Epithelial cell of prostate (primary cell): ENCODE data around the gene ME3.
A peak's percentile ranks its signal among the peaks of the same experiment; 100 is the strongest.
"Not testable (repeated sequence)": the region's sequence is repeated elsewhere in the genome, so short reads cannot be mapped to it uniquely, and the experiment has no call there.

Experiments used
- DNase-seq: peaks from one replicate; pipeline ENCODE4 v3.0.0-alpha.2; 2011; ENCODE audit warnings: low read depth, low spot score
- H3K27ac ChIP-seq: fragments of 450-650 bp; 2 replicates; pipeline ENCODE4 v1.5.1; 2017; ENCODE audit warnings: mild to moderate bottlenecking

Gene ME3

DNA sequence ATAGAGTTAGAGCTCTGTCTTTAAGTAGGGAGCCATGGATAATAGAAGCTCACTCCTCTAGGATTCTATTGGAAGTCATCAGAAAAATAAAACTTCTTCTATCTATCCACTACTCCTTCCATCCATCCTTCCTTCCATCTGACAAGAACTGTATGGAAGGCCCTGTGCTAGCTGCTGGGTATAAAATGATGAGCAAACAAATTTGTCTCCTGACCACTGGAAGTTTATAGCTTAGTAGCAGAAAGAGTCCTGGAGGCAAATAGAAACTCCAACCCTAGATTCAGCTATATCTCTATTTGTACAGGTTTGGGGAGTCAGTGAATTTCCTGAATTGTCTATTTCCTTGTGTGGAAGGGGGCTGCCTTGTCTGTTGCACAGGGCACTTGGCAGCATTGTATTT is 136.6 kb downstream of the ME3 start:
- H3K27ac ChIP-seq: no peak overlapping the region
- DNase-seq: no peak

DNA sequence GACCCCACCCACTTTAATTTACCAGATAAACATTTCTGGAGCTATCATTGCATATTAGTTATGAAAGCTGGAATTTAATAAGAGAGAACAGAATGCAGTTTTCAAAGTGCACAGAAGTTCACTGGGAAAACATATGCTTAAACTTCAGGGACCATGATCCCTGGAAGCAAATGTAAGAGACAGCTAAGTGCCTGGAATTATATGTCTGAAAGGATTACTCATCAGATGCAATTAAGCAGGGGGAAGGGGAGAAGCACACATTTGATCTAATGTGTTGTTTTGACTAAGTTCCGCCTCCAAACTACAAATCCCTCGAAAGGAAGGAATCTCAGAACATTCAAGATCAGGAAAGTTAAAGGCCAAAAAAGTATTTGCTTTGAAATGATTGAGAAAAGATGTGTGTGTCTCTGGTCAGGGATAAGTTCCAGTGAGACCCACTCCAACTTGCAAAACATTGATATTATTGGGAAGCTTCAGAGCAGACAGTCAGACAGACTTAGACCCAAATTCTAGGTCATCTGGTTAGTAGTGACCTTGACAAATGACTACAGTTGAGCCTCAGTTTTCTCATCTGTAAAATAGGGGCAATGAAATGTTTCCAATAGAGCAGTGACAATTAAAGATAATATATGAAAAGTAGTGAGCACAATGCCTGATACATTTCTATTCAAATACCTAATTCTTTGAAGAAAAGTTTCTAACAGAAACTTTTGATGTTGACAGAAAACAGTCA is 147.6 kb downstream of the ME3 start:
- peak overlapping the region; percentile 67 for H3K27ac ChIP-seq
- DNase-seq: no peak

DNA sequence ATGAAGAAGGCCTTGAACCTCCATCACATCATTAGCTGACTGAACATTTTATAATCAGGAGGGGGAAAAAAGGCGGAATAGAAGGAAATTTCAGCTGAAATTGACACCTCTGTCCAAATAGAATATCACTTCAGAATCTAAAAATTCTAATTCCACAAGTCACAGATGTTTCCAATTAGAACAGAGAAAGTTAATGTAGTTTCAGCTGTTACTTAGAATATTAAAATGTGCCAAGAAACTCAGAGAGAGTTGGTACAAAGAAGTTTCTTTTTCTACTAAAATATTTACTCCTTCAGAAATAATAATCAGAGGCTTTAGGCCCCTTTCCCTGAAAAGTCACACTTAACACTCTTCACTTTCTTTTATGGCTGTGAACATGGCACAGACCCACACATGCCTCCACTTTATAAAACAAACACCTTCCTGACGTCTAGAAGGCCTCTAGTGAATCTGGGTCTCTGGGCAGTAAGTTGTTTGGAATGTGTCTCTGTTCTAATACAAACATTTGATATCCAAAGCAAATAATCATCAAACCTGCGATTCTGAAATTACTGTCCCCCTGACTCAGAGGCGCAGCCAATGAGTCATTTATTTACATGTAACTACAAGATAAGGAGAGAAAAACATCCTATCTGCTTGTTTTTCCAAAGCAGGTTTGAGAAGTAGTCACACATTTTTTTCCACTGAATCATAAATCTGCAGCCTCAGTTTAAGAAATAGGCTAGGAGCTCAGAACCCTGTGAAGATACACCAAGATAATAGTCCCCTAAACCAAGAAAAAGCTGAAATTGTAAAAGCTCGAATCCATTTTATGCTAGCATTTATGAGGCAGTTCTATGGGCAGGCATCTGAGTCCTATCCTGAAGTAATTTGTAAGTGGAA is 148.4 kb downstream of the ME3 start:
- peak overlapping the region; percentile 67 for H3K27ac ChIP-seq

GRCh38 chr11:86522512-86522911 is 149.9 kb downstream of the ME3 start:
- DNase-seq, H3K27ac ChIP-seq: not testable (repeated sequence)

More for the DNA sequence above, 148.4 kb downstream of the ME3 start:
- peak; percentile 78 for DNase-seq

DNA sequence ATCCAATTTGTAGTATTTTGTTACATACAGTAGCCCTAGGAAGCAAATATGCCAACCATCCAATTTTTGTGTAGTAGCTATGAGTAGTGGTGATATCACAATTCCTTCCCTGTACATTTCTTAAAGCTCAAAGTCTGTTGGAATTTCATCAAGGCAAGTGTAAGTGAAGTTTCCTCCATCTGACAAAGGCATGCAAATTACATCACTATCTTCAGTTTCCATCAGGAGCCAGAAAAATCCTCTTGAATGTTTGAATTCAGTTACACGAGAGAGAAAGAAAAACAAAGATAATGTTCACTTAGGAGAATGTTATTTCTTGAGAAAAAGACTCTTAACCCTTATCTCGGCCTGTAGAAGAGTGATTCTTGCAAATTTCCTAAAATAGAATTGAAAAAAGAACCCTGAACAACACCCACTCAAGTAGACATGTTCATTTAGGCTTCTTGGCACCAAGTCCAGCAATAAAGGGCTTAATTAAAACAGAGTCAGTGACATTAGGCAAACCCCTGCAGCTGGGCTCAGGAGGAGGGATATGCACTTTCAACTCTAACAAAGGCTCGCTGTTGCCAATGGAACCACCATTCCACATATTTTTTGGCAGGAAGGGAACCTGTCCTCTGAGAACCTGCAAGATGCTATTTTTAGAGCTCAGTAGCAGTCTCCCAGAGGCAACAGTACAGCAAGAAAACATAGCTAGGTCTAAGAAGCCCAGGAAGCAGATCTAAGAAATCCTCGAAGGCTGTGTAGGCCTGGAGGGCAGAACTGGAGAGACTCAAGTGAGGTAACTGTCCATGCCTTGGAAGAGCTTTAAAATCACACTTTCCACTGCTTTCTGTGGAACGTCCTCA is 153.1 kb downstream of the ME3 start:
- no peak overlapping the region for H3K27ac ChIP-seq
- DNase-seq: no peak

GRCh38 chr11:86518211-86518610 is 154.2 kb downstream of the ME3 start:
- DNase-seq: no peak
- no peak overlapping the region for H3K27ac ChIP-seq

- no peak for DNase-seq
- no peak overlapping the region for H3K27ac ChIP-seq
Measured at GRCh38 chr11:86517557-86517956, 154.9 kb downstream of the ME3 start.

DNA sequence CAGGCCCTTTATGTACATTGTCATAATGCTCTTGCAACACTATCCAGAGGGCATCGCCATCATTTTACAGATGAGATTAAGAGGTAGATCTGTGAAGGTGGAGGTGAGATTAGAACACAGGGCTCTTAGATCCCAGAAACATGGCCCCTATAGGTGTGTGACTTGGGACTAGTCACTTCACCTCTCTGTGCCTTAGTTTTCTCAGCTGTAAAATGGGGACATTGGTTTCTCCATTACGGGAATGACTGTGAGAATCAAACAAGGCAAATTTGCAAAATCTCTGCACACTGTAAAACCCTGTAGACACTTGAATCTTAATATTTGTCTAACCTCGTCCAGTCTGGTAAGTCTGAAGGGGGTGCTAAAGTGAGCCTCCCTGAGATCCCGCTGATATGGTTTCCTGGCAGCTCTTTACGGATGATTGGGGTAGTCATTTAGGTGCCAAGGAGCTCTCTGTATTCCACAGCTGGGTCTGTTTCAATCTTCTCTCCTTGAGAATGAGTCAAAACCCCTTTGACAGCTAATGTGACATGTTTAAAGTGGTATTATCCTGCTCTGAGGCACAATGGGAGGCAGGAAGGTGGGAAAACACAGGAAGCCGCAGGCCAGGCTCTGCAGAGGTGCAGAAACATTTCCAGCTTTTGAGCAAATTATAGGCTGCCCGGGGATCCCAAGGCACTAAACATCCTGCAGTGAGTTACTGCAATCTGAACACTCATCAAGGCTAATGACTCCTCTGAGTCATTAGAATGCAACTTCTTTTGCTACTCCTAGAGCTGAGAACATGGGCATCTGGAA is 156.9 kb downstream of the ME3 start:
- DNase-seq: no peak
- peak overlapping the region; percentile 54 for H3K27ac ChIP-seq

DNA sequence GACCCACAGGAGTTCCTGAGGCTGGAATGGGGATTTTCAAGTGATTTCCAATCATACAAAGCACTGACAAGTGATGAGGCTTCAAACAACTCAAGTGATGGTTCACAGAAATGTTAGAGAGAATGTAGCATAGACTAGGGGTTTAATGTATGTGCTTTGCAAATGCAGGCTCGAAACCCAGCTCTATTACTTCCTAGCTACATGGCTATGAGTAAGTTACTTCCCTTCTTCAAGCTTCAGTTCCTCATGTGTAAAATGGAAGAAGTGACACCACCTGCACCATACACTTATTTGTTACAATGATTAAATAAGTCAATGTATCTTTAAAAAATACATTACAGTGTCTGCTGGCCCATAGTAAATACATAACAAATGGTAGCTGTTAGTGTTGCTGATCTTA is 158.0 kb downstream of the ME3 start:
- DNase-seq: no peak
- no peak overlapping the region for H3K27ac ChIP-seq

DNA sequence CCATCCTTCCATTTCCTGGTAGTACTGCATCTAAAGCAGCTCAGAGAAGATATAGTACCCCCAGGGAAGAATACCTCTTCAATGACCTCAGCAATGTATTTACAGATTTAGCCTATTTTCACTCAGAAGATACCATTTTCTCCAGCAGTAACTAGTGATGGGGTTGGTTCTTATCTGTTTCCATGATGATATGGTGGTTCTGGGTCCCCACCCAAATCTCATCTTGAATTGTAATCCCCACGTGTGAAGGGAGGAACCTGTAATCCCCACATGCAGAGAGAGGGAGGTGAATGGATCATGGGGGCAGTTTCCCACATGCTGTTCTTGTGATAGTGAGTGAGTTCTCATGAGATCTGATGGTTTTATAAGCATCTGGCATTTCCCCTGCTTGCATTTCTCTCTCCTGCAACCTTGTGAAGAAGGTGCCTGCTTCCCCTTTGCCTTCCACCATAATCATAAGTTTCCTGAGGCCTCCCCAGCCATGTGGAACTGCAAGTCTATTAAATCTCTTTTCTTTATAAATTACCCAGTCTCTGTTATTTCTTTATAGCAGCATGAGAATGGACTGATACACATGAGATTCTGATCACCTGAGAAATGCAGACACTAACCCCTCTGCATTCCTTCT is 158.6 kb downstream of the ME3 start:
- no peak overlapping the region for H3K27ac ChIP-seq
- no peak for DNase-seq

GRCh38 chr11:86513138-86513537 is 159.3 kb downstream of the ME3 start:
- no peak for DNase-seq
- H3K27ac ChIP-seq: no peak overlapping the region

DNA sequence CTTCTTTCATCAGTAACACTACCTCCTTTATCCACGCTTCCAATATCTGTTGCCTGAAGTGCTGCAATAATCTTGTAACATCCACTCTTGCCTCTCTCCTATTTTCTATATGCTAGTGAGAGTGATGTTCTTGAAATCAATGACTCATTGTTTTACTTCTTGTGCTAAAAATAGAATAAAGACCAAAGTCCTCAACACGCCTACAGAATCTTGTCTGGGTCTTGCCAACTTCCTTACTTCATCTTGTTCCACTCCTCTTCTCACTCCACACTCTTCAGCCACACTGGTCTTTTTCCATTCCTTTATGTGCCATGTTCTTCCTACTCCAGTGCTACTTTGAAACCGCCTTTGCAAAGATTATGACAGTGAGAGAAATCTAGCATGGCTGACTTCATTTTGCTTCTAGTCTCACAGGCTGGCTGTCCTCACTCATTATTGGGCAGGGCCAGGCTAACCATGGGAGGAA is 161.3 kb downstream of the ME3 start:
- no peak for DNase-seq
- peak overlapping the region; percentile 27 for H3K27ac ChIP-seq

DNA sequence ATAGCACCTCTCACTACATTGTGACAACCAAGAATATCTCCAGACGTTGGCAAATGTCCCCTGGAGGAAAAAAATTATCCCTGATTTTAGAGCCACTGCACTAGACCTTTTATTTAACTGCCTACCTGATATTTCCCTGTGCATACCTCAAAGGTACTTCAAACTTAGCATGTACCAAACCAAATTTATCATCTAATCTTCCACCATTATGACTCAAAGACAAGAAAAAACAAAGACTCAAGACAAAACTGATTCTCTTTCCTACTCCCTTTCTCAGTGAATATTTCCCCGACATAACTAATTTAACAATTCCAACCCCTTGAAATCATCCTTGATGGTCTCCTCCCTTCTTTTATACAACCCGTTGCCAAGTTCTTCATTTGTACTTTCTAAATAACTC is 161.7 kb downstream of the ME3 start:
- DNase-seq: no peak
- peak overlapping the region; percentile 27 for H3K27ac ChIP-seq

DNA sequence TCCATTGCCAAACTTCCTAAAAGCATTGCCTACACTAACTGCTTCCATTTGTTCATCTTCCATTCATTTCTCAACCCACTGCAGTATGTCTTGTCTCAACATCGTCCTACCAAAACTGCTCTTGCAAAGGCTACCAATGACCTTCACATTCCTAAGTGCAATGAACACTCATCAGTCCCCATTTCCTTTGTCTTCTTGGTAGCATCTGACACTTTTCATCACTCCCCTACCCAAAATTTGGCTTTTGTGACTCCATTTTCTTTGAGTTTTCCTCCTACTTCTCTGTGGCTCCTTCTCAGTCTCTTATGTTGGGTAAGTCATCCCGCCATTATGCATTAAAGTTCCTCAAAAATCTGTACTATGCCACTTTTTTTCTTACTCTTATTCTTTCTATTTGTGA is 162.3 kb downstream of the ME3 start:
- no peak overlapping the region for H3K27ac ChIP-seq
- DNase-seq: no peak

DNA sequence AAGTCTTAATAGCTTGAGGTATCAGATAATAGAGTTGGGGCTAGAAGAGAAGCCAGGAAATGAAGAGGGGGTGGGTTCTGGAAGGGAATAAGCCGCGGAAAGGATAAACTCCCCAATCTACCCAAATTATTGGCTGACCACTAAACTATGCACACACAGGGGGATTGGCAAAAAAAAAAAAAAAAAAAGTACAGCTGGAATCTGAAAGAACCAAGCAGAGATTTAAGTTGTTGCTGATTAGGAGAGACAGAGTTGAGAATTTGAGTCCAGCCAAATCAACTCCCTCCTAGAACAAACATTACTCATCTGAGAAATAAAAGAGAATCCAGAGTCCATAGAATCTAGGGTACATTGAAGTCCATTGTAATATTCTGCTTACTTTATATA is 162.8 kb downstream of the ME3 start:
- no peak overlapping the region for H3K27ac ChIP-seq
- DNase-seq: no peak

DNA sequence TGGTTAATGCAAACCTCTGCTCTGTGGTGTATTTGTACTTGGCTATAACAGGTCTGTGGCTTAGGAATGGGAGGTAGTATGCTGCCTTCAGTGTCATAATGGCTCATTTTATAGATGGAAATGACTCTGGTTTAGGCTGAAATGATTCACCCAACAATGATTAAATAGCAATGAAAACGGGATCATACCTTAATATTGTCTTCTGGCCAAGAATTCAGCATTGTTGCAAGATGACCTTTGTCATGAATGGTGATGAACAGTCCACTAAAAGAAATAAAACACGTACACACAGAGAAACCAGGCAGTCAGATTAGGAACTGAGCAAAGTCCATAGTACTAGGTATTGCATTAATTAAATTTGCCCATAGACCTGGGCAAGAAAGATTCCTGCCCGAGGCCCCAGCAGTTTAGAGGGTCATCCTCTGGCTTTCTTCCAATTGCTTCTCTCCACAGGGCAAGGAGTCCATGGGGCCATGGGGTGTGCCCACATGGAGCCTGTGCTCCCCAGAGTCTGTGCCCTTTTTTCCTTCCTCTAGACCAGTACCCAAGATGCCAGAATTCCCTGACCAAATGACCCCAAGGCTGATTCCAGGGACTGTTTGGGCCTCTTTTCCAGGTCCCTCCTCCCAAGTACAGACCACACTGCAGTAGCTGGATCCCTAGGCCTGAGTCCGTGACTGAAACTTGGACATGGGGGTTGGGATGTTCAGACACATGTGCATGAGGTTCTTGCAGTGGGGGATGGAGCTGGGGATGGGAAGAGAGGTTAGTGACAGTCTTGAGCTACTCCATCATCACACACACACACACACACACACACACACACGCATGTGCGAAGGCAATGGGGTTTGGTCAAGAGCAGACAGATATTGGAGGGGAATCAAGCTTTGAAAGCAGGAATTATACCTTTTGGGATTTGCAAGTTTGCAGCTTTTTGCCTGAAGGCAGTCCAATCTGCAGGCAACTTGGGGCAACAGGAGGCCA is 163.5 kb downstream of the ME3 start:
- DNase-seq: no peak
- peak overlapping the region; percentile 38 for H3K27ac ChIP-seq

DNA sequence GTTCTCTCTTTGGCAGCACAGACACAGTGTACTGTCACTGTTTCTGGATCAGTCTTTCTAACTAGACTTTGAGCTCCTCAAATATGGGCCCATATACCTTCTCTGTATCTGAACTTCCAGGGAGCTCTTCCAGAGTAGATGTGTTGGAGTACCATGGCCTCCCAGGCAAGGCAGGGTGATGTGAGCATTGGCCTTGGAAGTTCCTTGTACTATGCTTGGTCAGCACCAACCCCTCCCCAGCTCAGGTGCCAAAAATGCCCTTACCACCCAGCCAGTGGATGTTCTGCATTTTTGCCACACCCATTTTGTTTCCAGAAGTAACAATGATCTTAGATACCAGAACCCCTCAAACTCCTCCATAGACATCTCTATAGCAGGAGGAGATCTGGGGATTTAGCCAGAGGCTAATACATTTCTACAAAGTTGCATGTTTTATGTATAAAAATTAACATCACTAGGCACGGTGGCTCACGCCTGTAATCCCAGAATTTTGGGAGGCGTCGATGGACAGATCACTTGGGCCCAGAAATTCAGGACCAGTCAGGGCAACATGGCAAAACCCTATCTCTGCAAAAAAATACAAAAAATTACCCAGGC is 165.1 kb downstream of the ME3 start:
- no peak overlapping the region for H3K27ac ChIP-seq
- no peak for DNase-seq

GRCh38 chr11:86506235-86506634 is 166.2 kb downstream of the ME3 start:
- H3K27ac ChIP-seq: no peak overlapping the region
- DNase-seq: no peak
